ENCODE data around the gene SPOCK2. TPM values are rescaled to one million over a fixed set of nuclear protein-coding genes. Genes with fewer than 3 reads are reported as not detected.

SPOCK2 gene
- polyA plus RNA-seq, 1 donor from 2014 or later = 5.6 TPM

GRCh38 chr10:72010234-72010973, 77.9 kb downstream of the SPOCK2 start:
- Histone ChIP-seq H3K36me3 (ENCODE audit: insufficient read depth, low read length) (no peaks in the 10 kb centered on the region), H3K4me3 (ENCODE audit: low read length) (no peak overlapping the region), H3K4me2 (ENCODE audit: low read length) (no peak overlapping the region), H3K9ac (ENCODE audit: low read length) (no peak overlapping the region), H3K9me2 (ENCODE audit: insufficient read depth, low read length) (no peaks in the 10 kb centered on the region), H3K27me3 (ENCODE audit: insufficient read depth, low read depth, low read length) (no peaks in the 10 kb centered on the region), H3K9me3 (ENCODE audit: low read length) (no peaks in the 10 kb centered on the region), H2AFZ (ENCODE audit: low read depth, low read length) (no peak overlapping the region), H4K20me1 (ENCODE audit: insufficient read depth) (no peaks in the 10 kb centered on the region), H3K79me2 (replicated peaks; ENCODE audit: insufficient read depth, low read length) (no peaks in the 10 kb centered on the region), H3F3A (ENCODE audit: insufficient read depth, low read length, poor library complexity, severe bottlenecking) (no peaks in the 10 kb centered on the region), H3K27ac (ENCODE audit: low read length) (no peak overlapping the region)
- no peak for TF ChIP-seq SMC3 (conservative IDR thresholded peaks at IDR 0.05; ENCODE audit: poor library complexity)
- TF ChIP-seq CTCF (IDR thresholded peaks at IDR 0.05; ENCODE audit: poor library complexity, severe bottlenecking) = no peak
- TF ChIP-seq MXI1 (conservative IDR thresholded peaks at IDR 0.05; ENCODE audit: poor library complexity, severe bottlenecking) = no peak
- TF ChIP-seq, protein P1, sequence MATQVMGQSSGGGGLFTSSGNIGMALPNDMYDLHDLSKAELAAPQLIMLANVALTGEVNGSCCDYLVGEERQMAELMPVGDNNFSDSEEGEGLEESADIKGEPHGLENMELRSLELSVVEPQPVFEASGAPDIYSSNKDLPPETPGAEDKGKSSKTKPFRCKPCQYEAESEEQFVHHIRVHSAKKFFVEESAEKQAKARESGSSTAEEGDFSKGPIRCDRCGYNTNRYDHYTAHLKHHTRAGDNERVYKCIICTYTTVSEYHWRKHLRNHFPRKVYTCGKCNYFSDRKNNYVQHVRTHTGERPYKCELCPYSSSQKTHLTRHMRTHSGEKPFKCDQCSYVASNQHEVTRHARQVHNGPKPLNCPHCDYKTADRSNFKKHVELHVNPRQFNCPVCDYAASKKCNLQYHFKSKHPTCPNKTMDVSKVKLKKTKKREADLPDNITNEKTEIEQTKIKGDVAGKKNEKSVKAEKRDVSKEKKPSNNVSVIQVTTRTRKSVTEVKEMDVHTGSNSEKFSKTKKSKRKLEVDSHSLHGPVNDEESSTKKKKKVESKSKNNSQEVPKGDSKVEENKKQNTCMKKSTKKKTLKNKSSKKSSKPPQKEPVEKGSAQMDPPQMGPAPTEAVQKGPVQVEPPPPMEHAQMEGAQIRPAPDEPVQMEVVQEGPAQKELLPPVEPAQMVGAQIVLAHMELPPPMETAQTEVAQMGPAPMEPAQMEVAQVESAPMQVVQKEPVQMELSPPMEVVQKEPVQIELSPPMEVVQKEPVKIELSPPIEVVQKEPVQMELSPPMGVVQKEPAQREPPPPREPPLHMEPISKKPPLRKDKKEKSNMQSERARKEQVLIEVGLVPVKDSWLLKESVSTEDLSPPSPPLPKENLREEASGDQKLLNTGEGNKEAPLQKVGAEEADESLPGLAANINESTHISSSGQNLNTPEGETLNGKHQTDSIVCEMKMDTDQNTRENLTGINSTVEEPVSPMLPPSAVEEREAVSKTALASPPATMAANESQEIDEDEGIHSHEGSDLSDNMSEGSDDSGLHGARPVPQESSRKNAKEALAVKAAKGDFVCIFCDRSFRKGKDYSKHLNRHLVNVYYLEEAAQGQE (IDR thresholded peaks at IDR 0.05; ENCODE audit: borderline replicate concordance) = no peak
- TF ChIP-seq RAD21 (conservative IDR thresholded peaks at IDR 0.05) = no peak
- TF ChIP-seq EZH2 (IDR thresholded peaks at IDR 0.05; ENCODE audit: borderline replicate concordance, insufficient read depth, low read length, poor library complexity, severe bottlenecking) = no peak
- TF ChIP-seq POLR2AphosphoS5 (IDR thresholded peaks at IDR 0.05) = no peak
- TF ChIP-seq EP300 (conservative IDR thresholded peaks at IDR 0.05; ENCODE audit: poor library complexity, severe bottlenecking) = no peak
- no peak for TF ChIP-seq TAF1 (IDR thresholded peaks at IDR 0.05; ENCODE audit: low read depth)

DNA sequence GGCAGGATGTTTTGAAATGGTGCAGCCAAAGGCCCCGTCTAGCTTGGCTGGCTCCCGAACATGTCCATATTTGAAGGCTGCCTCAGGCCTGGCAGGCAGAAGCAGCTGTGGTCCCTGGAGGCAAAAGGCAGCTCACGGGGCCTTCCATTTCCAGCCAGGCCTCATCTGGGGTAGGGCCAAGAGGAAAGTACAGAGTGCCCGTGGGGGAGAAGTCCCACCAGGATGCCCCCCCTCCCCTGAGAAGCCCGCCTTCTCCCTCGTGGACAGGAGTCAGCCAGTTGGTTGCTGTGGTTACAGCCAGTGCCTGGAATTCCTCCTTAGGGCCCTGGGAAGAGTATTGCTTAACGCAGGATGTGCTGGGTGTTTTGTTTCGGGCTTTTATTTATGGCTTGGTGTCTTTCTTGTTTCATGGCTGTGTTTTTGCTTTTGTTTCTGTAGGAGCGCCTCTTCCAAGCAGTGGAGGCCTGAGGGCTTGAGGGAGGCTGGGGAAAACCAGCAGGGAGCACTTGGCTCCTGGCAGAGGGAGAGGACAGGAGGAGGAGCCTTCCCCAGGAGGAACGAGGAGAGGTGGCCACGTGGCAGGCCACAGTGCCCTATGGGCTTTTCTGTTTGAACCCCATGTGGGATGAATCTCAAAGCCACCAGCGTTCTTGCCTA, 78.8 kb downstream of the SPOCK2 start:
- Histone ChIP-seq H3K9ac (ENCODE audit: low read length) (peak overlapping the region; percentile 23), H3F3A (ENCODE audit: insufficient read depth, low read length, poor library complexity, severe bottlenecking) (no peaks in the 10 kb centered on the region), H4K20me1 (ENCODE audit: insufficient read depth) (no peaks in the 10 kb centered on the region), H3K36me3 (ENCODE audit: insufficient read depth, low read length) (no peaks in the 10 kb centered on the region), H3K9me2 (ENCODE audit: insufficient read depth, low read length) (no peaks in the 10 kb centered on the region), H3K79me2 (replicated peaks; ENCODE audit: insufficient read depth, low read length) (no peaks in the 10 kb centered on the region), H3K9me3 (ENCODE audit: low read length) (no peaks in the 10 kb centered on the region), H3K27ac (ENCODE audit: low read length) (no peak overlapping the region), H3K4me2 (ENCODE audit: low read length) (no peak overlapping the region), H3K27me3 (ENCODE audit: insufficient read depth, low read depth, low read length) (no peaks in the 10 kb centered on the region), H3K4me3 (ENCODE audit: low read length) (no peak overlapping the region), H2AFZ (ENCODE audit: low read depth, low read length) (no peak overlapping the region)
- no peak for TF ChIP-seq CTCF (IDR thresholded peaks at IDR 0.05; ENCODE audit: poor library complexity, severe bottlenecking)
- TF ChIP-seq TAF1 (IDR thresholded peaks at IDR 0.05; ENCODE audit: low read depth) = no peak
- peak; percentile 5 for TF ChIP-seq MXI1 (conservative IDR thresholded peaks at IDR 0.05; ENCODE audit: poor library complexity, severe bottlenecking)
